K562 (cell line): ENCODE data around the gene LRRC57. TPM values are rescaled to one million over a fixed set of nuclear protein-coding genes. Genes with fewer than 3 reads are reported as not detected.
A peak's percentile ranks its signal among the peaks of the same experiment; 100 is the strongest.

Source experiments
- ADNP ChIP-seq: fragments of 200-800 bp; sonication (Bioruptor generic); IDR thresholded peaks from 2 replicates; pipeline ENCODE4 v1.6.1; 2016; ENCODE audit warnings: missing genetic modification characterization, missing compliant biosample characterization
- BRCA1 ChIP-seq, 2 experiments: fragments of 450-650 bp in 1 of 2; sonication (generic) in 1 of 2; formaldehyde crosslinking in 1 of 2; IDR thresholded peaks; 2 replicates each; pipeline versions ENCODE4 v1.5.0 to v1.6.1; 2017 to 2020; ENCODE audit warnings: mild to moderate bottlenecking in 1 of 2, missing genetic modification reagents in 1 of 2
- CCAR2 ChIP-seq: fragments of 200-400 bp; formaldehyde crosslinking; IDR thresholded peaks from 2 replicates; pipeline ENCODE4 v1.6.1; 2017; ENCODE audit warnings: mild to moderate bottlenecking, low read depth, low read length
- CEBPB ChIP-seq: fragments of 450-650 bp; IDR thresholded peaks from 2 replicates; pipeline ENCODE4 v1.6.1; 2016; ENCODE audit warnings: missing genetic modification characterization, missing compliant biosample characterization
- CREB3L1 ChIP-seq: fragments of 450-650 bp; IDR thresholded peaks from 2 replicates; pipeline ENCODE4 v1.6.1; 2014; ENCODE audit warnings: low read depth, mild to moderate bottlenecking, moderate library complexity, borderline replicate concordance
- E2F1 ChIP-seq: sonication (generic); formaldehyde crosslinking; IDR thresholded peaks from 2 replicates; pipeline ENCODE4 v1.8.1; 2023; ENCODE audit warnings: mild to moderate bottlenecking, missing genetic modification reagents, moderate library complexity
- KAT7 ChIP-seq: sonication (generic); formaldehyde crosslinking; IDR thresholded peaks from 2 replicates; pipeline ENCODE4 v1.8.0; 2022; ENCODE audit warnings: missing genetic modification reagents, mild to moderate bottlenecking, borderline replicate concordance
- NEUROD1 ChIP-seq: fragments of 150-350 bp; IDR thresholded peaks from 2 replicates; pipeline ENCODE4 v1.6.1; 2014; ENCODE audit warnings: borderline replicate concordance, low read length, low read depth; ENCODE audit not compliant: partially characterized antibody
- PML ChIP-seq: IDR thresholded peaks from 2 replicates; pipeline ENCODE4 v1.6.1; 2012; ENCODE audit warnings: low read length, inconsistent platforms
- SLC30A9 ChIP-seq: fragments of 250-450 bp; sonication (Bioruptor Pico); IDR thresholded peaks from 2 replicates; pipeline ENCODE4 v1.8.0; 2022; ENCODE audit warnings: mild to moderate bottlenecking, moderate library complexity
- ZNF143 ChIP-seq: sonication (generic); formaldehyde crosslinking; IDR thresholded peaks from 2 replicates; pipeline ENCODE4 v1.9.0; 2022; ENCODE audit warnings: mild to moderate bottlenecking, missing genetic modification reagents
- ZNF146 ChIP-seq: IDR thresholded peaks from one replicate; pipeline ENCODE4 v1.6.1; 2018; ENCODE audit warnings: missing compliant biosample characterization; ENCODE audit not compliant: unreplicated experiment
- ZNF785 ChIP-seq: fragments of 250-450 bp; sonication (Bioruptor Pico); IDR thresholded peaks from 2 replicates; pipeline ENCODE4 v1.4.0; 2020; ENCODE audit warnings: mild to moderate bottlenecking
- polyA plus RNA-seq, 8 experiments: library from polyadenylated mRNA; depleted of rRNA in 4 of 8; stranded (reverse) in 5 of 8; unstranded in 3 of 8; fragments of >200 nt; fragmentation: Nextera tagmentation in 2 of 8; fragmentation: Illumina TruSeq in 1 of 8; extraction: Ambion mirVana in 2 of 8; extraction: Trizol in 1 of 8; gene quantifications; 2 replicates each; pipeline versions ENCODE4 v1.2.1 to v1.2.3, GENCODE V29; 2011 to 2014; ENCODE audit warnings: inconsistent platforms in 1 of 8, missing spikeins in 1 of 8
- total RNA-seq, 7 experiments: library from RNA; depleted of rRNA in 6 of 7; stranded (reverse); fragments of >200 nt in 6 of 7; fragmentation: Illumina TruSeq in 2 of 7; extraction: Trizol in 2 of 7; gene quantifications; 2 replicates each; pipeline versions ENCODE4 v1.2.1 to v1.2.3, GENCODE V29; 2011 to 2021; ENCODE audit warnings: low replicate concordance in 1 of 7
- TF ChIP-seq, protein P1 (sequence below): fragments of 250-450 bp; sonication (Bioruptor Pico); IDR thresholded peaks from 2 replicates; pipeline ENCODE4 v1.4.0; 2020; ENCODE audit warnings: mild to moderate bottlenecking, moderate library complexity, borderline replicate concordance
- TF ChIP-seq, protein P2 (sequence below): fragments of 250-450 bp; sonication (Bioruptor Pico); IDR thresholded peaks from 2 replicates; pipeline ENCODE4 v1.4.0; 2020; ENCODE audit warnings: mild to moderate bottlenecking, moderate library complexity
- TF ChIP-seq, protein P3 (sequence below): sonication (generic); formaldehyde crosslinking; IDR thresholded peaks from 2 replicates; pipeline ENCODE4 v1.8.1; 2023; ENCODE audit warnings: mild to moderate bottlenecking, missing genetic modification reagents

Gene LRRC57
- total and polyA plus RNA-seq, 9 of the 15 experiments (the other 6 are each of a cell fraction or from before 2014, with no cell fraction given), result 3.9 to 20.4 (median 14.8) TPM

- TF ChIP-seq, protein P1, sequence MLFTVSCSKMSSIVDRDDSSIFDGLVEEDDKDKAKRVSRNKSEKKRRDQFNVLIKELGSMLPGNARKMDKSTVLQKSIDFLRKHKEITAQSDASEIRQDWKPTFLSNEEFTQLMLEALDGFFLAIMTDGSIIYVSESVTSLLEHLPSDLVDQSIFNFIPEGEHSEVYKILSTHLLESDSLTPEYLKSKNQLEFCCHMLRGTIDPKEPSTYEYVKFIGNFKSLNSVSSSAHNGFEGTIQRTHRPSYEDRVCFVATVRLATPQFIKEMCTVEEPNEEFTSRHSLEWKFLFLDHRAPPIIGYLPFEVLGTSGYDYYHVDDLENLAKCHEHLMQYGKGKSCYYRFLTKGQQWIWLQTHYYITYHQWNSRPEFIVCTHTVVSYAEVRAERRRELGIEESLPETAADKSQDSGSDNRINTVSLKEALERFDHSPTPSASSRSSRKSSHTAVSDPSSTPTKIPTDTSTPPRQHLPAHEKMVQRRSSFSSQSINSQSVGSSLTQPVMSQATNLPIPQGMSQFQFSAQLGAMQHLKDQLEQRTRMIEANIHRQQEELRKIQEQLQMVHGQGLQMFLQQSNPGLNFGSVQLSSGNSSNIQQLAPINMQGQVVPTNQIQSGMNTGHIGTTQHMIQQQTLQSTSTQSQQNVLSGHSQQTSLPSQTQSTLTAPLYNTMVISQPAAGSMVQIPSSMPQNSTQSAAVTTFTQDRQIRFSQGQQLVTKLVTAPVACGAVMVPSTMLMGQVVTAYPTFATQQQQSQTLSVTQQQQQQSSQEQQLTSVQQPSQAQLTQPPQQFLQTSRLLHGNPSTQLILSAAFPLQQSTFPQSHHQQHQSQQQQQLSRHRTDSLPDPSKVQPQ, result no peak
- TF ChIP-seq PML (peak; percentile 36; the same call in 1 of the 2 replicates), ZNF146 (CRISPR knock-in tag) (no peak), NEUROD1 (no peak), ZNF143 (CRISPR knock-in tag) (no peak), ADNP (tag) (no peak), KAT7 (CRISPR knock-in tag) (no peak), CREB3L1 (no peak), CEBPB (tag) (no peak), BRCA1 (IDR thresholded peaks at IDR 0.05) (no peak), BRCA1 (CRISPR knock-in tag; IDR thresholded peaks at IDR 0.05) (no peak), E2F1 (CRISPR knock-in tag) (no peak), ZNF785 (no peak), CCAR2 (no peak), SLC30A9 (no peak)
- TF ChIP-seq, protein P2, sequence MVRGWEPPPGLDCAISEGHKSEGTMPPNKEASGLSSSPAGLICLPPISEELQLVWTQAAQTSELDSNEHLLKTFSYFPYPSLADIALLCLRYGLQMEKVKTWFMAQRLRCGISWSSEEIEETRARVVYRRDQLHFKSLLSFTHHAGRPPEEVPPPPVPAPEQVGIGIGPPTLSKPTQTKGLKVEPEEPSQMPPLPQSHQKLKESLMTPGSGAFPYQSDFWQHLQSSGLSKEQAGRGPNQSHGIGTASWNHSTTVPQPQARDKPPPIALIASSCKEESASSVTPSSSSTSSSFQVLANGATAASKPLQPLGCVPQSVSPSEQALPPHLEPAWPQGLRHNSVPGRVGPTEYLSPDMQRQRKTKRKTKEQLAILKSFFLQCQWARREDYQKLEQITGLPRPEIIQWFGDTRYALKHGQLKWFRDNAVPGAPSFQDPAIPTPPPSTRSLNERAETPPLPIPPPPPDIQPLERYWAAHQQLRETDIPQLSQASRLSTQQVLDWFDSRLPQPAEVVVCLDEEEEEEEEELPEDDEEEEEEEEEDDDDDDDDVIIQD (CRISPR knock-in tag), result no peak
- TF ChIP-seq, protein P3, sequence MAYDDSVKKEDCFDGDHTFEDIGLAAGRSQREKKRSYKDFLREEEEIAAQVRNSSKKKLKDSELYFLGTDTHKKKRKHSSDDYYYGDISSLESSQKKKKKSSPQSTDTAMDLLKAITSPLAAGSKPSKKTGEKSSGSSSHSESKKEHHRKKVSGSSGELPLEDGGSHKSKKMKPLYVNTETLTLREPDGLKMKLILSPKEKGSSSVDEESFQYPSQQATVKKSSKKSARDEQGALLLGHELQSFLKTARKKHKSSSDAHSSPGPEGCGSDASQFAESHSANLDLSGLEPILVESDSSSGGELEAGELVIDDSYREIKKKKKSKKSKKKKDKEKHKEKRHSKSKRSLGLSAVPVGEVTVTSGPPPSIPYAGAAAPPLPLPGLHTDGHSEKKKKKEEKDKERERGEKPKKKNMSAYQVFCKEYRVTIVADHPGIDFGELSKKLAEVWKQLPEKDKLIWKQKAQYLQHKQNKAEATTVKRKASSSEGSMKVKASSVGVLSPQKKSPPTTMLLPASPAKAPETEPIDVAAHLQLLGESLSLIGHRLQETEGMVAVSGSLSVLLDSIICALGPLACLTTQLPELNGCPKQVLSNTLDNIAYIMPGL (CRISPR knock-in tag), result no peak
Measured at GRCh38 chr15:42499858-42500609, 48.6 kb downstream of the LRRC57 start (continued).
